TTC549 (cell line): ENCODE data around the gene RTN4RL2.

Experiments used
- FAIRE-seq: peaks from 2 replicates; lab custom pipeline; 2012; peaks lifted over from hg19 to GRCh38; lab: Jason Lieb, UNC

Gene RTN4RL2

DNA sequence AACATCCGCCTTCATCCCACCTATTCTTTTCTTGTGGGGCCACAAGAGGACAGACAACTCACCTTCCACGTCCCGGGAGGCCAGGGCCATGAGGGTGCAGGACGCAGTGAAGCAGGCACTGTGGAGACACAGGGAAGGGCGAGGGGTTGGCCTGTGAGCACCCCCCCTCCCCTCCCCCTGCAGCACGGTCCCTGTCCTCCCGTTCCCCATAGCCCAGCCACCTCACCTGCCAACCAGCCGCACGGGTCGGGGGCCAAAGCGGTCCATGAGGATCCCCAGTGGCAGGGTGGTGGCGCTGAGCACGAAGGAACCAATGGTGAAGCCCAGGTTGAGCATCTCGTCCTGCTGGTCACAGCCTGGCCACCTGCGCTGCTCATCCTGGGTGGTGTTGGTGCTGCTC, 40.6 kb downstream of the RTN4RL2 start:
- no peak for FAIRE-seq

DNA sequence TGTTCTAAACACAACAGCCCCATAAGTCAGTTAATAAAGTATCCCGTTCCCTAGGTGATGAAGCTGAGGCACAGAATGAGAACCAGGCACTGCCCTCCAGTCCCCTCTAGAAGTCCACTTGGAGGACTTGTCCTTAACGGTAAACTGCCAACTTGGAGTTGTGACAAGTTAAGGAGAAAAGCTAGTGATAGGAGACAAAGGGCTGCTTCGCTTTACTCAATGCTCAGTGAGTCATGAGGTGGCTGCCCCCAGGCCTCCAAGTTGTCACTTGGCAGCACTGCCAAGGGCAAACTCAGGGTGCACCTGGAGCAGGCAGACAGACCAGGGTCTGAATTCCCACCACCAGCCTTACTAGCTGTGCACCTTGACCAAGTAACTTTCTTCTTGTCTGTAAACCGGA, 41.6 kb downstream of the RTN4RL2 start:
- no peak for FAIRE-seq

DNA sequence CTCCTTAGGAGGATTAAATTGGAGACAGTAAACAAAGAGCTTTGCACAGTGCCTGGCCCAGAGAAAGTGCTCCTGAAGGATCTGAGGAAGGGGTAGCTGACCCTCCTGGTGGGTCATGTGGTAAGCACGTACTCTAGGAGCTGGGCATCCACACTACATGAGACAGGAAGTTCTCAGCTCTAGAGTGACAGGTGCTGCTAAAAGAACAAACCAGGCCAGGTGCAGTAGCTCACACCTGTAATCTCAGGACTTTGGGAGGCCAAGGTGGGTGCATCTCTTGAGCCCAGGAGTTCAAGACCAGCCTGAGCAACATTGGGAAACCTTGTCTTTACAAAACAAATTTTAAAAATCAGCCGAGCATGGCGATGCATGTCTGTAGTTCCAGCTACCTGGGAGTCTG, 42.0 kb downstream of the RTN4RL2 start:
- no peak for FAIRE-seq

DNA sequence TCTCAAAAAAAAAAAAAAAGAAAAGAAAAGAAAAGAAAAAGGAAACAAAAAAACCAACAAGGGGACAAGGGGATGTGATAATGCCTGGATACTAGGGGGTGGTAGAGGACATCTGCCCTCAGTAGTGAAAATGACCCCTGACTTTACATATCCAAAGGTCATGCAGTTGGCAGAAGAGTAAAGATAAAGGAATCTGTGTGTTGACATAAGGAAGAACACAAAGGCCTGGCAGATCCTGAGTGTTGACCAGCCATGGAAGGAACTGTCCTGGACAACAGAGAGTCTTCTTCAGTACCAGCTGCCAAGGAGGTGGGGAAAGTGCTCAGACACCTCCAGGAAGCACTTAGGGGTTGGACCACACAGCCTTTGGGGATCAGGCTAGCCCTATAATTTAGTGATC, 42.5 kb downstream of the RTN4RL2 start:
- FAIRE-seq: no peak

DNA sequence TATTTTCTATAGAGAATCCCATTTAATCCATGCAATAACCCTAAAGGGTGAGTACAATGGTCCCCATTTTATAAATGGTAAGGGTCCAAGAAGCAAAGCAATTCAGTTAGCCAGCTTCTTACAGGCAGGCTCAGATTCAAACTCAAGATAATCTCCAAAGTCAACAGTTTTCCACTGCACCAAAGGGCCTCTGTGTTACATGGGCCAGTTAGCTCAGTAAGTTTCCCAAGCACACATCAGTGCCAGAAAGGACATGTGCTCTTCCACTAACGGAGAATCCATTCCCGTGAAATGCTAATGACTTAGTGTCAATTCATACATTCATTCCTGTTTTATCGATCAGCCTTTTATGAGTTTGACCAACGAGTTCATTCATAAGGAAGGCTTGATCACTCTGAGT, 44.2 kb downstream of the RTN4RL2 start:
- no peak for FAIRE-seq

DNA sequence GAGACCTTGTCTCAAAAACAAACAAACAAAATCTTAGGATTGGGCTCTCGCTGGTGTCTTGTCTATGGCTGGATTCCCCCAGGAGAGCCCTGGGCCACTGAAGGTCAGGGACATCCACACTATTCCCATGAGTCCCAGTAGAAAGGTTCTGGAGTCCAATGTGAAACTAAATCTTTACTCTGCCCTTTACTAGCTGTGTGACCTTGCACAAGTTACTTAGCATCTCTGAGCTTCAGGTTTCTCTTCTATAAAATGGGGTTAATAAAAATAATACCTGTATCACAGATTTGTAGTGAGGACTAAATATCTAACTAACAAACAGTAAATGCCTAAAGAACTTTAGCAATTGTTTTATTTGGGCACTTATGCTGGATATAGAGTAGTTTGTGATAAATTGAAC, 46.2 kb downstream of the RTN4RL2 start:
- FAIRE-seq: no peak

DNA sequence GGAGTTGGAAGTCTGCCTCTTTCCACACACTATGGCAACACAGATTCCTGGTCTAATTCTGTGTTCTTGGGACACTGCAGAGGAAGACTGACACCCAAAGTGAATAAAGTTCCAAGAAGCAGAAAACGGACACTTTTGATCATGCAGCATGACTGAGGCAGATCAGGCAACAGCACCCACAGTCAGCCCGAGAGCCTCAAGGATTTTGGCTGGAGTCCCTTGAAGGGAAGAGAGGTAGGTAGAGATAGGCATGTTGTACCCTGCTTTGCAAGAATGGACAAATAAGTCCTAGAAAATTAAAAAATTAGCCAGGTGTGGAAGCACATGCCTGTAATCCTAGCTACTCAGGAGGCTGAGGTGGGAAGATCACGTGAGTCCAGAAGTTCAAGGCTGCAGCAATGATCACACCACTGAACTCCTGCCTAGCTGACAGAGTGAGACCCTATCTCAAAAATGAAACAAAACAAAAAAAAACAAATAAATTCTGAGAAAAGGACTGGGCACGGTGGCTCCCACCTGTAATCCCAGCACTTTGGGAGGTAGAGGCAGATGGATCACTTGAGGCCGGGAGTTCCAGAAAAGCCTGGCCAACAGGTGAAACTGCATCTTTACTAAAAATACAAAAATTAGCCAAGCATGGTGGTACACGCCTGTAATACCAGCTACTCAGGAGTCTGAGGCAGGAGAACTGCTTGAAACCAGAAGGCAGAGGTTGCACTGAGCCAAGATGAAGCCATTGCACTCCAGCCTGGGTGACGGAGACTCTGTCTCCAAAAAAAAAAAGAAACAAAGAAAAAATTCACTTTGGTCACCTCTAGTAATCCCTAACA, 48.2 kb downstream of the RTN4RL2 start:
- no peak for FAIRE-seq

DNA sequence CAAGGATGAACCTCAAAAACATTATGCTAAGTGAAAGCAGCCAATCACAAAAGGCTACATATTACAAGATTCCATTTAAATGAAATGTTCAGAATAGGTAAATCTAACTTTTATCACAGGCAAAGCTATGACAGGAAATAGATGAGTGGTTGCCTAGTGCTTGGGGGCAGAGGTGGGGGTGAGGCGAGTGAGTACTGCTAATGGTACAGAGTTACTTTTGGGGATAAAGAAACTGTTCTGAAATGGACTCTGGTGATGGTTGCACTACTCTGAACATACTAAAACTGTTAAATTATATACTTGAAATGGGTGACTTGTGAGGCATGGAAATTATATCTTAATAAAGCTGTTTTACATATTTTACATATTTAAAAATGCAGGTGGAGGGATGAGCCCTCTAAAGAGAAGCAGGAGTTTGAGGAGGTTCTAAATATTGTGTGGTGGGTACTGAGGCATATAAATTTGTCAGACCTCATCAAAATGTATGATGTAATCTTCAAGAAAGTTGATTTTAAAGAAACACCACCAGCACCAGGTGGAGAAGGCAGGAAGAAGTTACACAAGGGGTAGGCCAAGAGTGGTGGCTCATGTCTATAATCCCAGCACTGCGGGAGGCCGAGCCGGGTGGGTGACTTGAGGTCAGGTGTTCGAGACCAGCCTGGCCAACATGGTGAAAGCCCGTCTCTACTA, 51.6 kb downstream of the RTN4RL2 start:
- no peak for FAIRE-seq

DNA sequence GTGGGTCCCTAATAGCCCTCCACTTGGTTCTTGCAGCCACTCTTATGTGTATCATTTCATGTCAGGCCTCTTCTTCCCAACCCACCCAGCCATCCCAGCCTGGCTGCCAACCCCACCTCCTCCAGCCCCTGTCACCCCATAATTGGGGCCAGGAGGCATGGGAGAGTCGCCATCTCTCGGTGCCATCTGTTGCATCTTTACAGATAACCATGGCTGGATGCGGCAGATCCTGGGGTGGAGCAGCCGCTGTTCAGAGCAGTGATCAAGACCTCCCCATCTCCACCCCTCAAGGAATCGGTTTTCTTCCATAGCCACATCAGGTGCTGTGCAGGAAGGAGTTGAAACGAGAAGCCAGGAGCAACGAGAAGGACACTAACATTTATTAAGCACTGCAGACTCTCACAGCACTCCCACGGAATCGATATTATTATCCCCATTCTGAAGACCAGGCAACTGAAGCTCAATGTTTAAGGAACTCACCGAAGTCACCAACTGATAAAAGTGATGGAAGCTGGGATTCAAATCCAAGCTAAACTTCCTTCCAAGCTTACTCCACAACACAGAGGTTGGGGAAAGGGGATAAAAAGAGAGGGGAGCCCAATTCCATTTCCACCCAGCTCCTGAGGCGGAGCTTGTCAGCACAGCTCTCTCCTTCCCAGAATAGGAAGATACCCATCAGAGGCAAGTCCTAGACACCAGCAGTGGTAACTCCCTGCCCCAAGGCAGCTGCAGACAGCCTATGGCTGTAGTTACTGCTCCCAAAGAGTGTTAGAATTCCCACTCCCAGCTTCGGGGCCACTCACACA, 52.5 kb downstream of the RTN4RL2 start:
- no peak for FAIRE-seq

DNA sequence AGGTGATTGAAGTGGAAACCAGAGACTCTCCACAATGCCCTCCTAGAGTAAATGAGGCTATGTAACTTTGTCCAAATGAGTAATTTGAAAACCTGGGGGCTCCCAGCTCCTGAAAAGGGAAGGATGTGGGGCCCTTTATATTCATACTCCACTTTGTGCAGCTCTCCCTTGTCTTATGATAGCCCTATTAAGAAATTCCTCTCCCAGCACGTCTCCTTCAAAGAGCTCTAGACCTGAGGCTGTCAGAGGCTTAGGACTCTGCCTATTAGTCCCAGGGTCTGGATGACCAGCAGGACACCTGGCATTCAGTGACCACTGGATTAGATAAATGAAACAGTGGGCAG, 53.1 kb downstream of the RTN4RL2 start:
- FAIRE-seq: no peak

DNA sequence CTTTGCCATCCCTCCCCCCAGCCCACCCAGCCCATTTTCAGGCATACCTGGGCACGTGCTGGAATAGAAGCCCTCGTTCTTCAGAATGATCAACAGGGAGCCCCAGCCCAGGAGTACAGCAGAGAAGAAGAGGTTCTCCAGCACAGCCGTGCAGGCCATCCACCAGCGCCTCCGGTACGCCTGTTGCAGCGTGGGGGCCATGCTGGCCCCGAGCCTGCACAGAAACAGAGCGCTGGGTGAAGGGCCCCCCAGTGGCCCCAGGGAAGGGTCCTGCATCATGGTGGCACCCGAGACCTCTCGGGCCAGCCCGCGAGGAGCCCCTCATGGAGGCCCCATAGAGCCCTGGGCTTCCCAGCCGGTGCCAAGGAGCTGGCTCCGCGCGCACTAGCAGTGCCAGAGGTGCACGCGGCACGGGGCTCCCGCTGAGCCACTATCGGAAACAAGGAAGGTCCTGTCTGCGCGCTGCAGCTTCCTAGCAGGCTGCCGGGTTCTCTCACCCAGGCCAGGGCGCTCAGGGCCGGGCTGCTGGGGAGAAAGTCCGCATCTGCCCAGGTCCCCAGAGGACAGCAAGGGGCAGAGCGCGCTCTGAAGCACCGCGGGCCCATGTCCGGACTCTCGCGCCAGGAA, 53.7 kb downstream of the RTN4RL2 start:
- FAIRE-seq: no peak

DNA sequence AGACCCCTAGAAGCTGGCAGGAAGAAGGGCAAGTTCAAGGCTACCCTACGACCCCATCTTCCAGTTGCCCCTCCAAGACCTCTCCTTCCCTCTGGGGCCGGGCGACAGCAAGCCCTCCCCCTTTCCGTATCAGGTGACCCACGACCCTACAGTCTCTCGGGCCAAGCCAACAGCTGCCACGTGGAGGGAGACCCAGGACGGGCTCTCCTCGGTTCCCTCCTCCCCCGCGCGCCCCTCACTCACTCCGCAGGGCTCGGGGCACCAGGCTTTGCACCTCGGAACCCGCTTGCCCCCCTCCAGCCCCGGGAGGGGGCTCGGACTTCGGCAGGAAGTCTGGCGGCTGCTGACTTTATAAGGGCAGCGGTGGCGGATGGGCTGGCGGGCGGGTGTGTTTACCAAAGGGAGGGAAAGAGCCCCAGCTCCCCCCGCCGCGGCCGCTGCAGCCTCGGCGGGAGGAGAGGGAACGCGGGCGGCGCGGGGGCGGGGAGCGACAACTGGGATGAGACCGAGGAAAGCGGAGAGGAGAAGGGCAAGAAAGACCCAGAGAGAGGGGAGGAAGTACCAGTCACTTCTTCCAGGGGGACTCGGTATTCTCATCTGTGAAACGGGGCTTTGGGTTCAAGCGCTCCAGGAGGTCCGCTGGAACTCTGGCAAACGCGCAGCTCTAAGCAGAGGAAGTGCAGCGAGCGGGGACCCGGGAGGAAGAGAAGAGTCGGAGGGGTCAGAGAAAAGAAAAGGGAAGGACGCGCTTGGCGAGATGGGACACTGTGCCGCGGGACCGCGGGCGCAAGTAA, 54.4 kb downstream of the RTN4RL2 start:
- FAIRE-seq: no peak

DNA sequence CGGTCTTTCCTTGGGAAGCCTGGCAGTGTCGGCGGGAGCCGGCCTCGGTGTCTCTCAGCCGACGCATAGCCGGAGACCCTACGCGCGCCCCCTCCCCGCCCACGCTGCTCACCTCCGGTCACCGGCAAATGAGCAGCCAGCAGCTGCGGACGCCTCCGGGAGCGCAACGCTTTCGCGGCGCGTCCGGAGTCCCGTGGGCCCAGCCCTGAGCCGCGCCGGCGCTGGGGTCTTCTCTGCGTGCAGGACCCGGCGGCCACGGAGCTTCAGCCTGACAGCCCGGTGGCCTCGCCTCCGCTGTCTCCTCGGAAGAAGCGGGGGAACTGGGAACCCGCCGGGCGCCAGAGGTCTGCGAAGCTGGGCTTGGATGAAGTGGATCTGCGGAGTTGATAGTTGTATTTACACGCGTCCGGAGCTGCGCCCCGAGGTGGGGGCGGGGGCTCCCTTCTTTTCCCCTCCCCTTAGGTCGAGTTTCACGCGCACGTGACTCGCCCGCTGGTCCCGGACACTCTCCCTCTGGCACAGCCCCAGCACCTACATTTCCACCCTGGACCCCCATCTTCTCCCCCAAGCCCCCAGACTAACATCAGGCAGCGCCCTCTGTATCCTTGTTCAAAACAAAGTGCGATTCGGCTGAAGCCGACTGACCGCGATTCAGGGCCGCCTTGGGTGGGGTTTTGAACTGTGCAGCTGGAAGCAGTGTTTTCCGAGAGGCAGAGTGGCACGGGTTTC, 55.2 kb downstream of the RTN4RL2 start, which contains the start of gene SLC43A1:
TSS of gene SLC43A1 (minus strand) at position 371 of the 729 bp plus-strand sequence. CDS start 1,591 bp downstream, outside the sequence.
- FAIRE-seq: no peak

DNA sequence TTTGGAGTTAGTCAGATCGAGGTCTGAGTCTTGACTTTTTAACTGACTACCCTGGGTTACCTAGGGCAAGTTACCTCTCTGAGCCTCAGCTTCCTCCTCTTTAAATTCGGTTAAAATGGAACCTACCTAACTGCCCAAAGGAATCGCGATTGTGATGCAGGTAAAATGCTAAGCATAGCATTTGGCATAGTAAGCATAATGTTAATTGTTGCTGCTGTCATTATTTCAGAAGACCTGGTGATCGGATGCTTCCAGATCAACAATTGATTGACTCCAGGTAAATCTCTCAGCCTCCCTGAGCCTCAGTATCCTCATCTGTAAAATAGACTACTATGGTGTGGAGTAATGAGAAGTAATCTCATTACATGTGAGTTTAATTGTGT, 55.7 kb downstream of the RTN4RL2 start:
- no peak for FAIRE-seq

DNA sequence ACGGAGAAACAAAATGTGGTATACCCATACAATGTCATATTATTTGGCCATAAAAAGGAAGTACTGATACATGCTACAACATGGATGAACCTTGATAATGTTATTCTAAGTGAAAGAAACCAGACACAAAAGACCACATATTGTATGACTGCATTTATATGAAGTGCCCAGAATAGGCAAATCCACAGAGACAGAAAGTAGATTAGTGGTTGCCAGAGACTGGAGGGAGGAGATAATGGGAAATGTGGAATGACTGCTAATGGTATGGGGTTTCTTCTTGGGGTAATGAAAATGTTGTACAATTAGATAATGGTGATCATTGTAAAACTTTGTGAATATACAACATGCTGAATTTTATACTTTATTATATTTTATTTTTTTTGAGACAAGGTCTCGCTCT, 60.8 kb downstream of the RTN4RL2 start:
- no peak for FAIRE-seq

DNA sequence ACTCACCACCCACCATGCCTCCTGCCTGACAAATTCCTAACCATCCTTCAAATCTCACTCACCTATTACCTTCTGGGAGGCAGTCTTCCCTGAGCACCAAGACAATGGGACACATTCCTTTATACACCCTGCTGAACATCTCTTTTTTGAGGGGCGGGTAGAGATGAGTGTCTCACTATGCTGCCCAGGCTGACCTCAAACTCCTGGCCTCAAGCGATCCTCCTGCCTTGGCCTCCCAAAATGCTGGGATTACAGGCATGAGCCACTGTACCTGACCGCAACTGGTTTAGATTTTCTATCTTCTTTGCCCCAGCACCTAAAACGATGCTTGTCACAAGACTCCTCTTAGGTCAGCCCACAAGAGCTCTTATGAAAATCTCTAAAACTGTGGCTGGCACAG, 63.1 kb downstream of the RTN4RL2 start:
- no peak for FAIRE-seq
